HL-60 (cell line): Measurements from ENCODE around the gene PRCC.
A peak's percentile ranks its signal among the peaks of the same experiment; 100 is the strongest.

Experiments
- DNase-seq, 2 experiments: peaks; one replicate each; pipeline ENCODE4 v3.0.0-alpha.2; 2010 to 2020; ENCODE audit warnings: low read depth in 1 of 2, low spot score in 1 of 2
- H3K27ac ChIP-seq: fragments of 250-450 bp; sonication (Bioruptor Pico); replicated peaks from 2 replicates; pipeline ENCODE4 v1.5.1; 2020; ENCODE audit warnings: mild to moderate bottlenecking, moderate library complexity
- H3K27me3 ChIP-seq: fragments of 250-450 bp; sonication (Bioruptor Pico); 2 replicates; pipeline ENCODE4 v1.5.1; 2021; ENCODE audit warnings: mild to moderate bottlenecking, moderate library complexity; ENCODE audit not compliant: insufficient read depth, poor library complexity, severe bottlenecking
- H3K4me3 ChIP-seq: replicated peaks from 2 replicates; pipeline ENCODE4 v1.5.1; 2011; ENCODE audit warnings: mild to moderate bottlenecking, control low read depth, low read length; ENCODE audit not compliant: insufficient read depth
- GABPA ChIP-seq: IDR thresholded peaks from 2 replicates; pipeline ENCODE4 v1.6.1; 2012; ENCODE audit warnings: low read depth
- POLR2AphosphoS5 ChIP-seq: IDR thresholded peaks from 2 replicates; pipeline ENCODE4 v1.6.1; 2012; ENCODE audit warnings: low read depth
- SPI1 ChIP-seq: IDR thresholded peaks from 2 replicates; pipeline ENCODE4 v1.6.1; 2012; ENCODE audit warnings: low read depth, mild to moderate bottlenecking, borderline replicate concordance
- TF ChIP-seq, protein P1 (sequence below): IDR thresholded peaks from one replicate; pipeline ENCODE4 v1.5.1; 2011; ENCODE audit warnings: low read length, control low read depth, inconsistent platforms; ENCODE audit not compliant: insufficient read depth
- TF ChIP-seq, protein P2 (sequence below): IDR thresholded peaks from 2 replicates; pipeline ENCODE4 v1.6.1; 2012; ENCODE audit warnings: low read depth; ENCODE audit not compliant: insufficient replicate concordance

The PRCC gene

DNA sequence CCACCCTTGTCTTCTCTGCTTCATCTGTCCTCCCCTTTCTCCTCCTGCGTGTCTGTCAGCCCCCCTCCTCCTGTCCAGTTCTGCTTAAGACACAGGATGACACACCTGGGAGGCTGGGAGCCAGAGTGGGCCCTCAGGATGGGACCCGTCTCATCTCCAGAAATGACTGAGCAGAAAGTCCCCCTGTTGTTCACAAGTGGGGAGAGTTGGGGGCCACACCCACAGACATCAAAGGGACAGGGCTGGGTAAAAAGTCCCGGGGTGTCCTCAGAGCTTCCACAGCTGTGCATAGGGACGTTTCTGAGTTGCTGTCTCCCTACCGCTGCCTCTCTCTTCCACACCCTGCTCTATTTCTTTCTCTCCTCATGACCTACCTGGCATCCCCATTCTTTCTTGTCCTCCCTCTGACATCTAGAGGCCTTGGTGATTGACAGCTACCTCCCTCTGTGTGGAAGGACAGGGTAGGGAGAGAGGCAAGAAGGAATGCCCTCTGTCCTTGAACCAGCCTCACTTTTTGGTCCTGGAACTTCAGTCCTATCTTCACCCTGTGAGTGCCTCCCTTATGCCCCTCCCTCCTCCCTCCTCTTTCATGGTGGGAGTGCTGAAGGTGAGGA is 68.8 kb downstream of the PRCC start:
- Histone ChIP-seq H3K4me3 (no peak overlapping the region), H3K27ac (no peak overlapping the region), H3K27me3 (peaks cover 25% of the 10 kb centered on the region)
- DNase-seq, result no peak
- TF ChIP-seq POLR2AphosphoS5 (no peak), GABPA (no peak), SPI1 (no peak)
- TF ChIP-seq, protein P1, sequence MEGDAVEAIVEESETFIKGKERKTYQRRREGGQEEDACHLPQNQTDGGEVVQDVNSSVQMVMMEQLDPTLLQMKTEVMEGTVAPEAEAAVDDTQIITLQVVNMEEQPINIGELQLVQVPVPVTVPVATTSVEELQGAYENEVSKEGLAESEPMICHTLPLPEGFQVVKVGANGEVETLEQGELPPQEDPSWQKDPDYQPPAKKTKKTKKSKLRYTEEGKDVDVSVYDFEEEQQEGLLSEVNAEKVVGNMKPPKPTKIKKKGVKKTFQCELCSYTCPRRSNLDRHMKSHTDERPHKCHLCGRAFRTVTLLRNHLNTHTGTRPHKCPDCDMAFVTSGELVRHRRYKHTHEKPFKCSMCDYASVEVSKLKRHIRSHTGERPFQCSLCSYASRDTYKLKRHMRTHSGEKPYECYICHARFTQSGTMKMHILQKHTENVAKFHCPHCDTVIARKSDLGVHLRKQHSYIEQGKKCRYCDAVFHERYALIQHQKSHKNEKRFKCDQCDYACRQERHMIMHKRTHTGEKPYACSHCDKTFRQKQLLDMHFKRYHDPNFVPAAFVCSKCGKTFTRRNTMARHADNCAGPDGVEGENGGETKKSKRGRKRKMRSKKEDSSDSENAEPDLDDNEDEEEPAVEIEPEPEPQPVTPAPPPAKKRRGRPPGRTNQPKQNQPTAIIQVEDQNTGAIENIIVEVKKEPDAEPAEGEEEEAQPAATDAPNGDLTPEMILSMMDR, result no peak
- TF ChIP-seq, protein P2, sequence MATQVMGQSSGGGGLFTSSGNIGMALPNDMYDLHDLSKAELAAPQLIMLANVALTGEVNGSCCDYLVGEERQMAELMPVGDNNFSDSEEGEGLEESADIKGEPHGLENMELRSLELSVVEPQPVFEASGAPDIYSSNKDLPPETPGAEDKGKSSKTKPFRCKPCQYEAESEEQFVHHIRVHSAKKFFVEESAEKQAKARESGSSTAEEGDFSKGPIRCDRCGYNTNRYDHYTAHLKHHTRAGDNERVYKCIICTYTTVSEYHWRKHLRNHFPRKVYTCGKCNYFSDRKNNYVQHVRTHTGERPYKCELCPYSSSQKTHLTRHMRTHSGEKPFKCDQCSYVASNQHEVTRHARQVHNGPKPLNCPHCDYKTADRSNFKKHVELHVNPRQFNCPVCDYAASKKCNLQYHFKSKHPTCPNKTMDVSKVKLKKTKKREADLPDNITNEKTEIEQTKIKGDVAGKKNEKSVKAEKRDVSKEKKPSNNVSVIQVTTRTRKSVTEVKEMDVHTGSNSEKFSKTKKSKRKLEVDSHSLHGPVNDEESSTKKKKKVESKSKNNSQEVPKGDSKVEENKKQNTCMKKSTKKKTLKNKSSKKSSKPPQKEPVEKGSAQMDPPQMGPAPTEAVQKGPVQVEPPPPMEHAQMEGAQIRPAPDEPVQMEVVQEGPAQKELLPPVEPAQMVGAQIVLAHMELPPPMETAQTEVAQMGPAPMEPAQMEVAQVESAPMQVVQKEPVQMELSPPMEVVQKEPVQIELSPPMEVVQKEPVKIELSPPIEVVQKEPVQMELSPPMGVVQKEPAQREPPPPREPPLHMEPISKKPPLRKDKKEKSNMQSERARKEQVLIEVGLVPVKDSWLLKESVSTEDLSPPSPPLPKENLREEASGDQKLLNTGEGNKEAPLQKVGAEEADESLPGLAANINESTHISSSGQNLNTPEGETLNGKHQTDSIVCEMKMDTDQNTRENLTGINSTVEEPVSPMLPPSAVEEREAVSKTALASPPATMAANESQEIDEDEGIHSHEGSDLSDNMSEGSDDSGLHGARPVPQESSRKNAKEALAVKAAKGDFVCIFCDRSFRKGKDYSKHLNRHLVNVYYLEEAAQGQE, result no peak

DNA sequence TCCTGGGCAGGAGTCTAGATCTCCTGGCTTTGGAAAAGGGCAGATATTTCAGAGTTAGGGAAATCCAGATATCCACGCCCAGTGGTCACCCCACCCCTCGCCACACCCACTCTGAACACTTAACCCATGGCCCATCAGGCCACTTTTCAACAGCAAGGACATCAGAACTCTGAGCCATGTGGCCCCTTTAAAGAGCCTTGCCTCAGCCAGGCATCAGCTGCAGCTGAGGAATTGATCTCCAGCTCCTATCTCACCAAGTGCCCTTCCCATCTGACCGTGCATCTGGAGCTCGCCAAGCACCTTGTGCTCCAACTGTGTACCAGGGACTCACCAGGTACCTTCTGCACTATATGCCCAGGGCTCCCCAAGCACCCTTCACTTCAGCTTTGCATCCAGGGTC is 69.6 kb downstream of the PRCC start:
- DNase-seq, result no peak
- H3K27me3 ChIP-seq, result peaks cover 25% of the 10 kb centered on the region
- TF ChIP-seq, protein P2, result no peak
- no peak for TF ChIP-seq POLR2AphosphoS5
- TF ChIP-seq GABPA, result no peak
- TF ChIP-seq, protein P1, result no peak
- TF ChIP-seq SPI1, result no peak

DNA sequence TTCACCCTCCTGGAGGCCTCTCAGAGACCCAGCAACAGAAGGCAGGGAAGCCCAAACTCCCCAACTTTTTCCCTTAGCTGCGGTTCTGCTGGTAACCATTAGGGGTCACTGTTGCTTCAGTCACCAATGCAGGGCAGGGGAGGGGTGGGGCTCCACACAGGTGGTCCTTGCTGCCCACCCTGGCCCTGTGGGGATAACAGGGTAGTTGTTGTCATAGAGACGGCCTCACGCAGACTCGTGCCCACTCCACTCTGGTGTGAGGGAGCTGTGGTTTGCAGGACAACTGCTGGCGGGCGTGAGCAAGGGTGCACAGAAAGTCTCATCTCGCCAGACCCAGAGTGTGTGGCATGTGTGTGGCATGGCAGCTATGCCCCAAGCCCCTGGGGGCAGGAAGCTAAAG is 71.6 kb downstream of the PRCC start:
- TF ChIP-seq, protein P2, result no peak
- TF ChIP-seq, protein P1, result peak; percentile 90
- H3K27ac ChIP-seq, result no peak overlapping the region
- peaks cover 31% of the 10 kb centered on the region for H3K27me3 ChIP-seq
- no peak overlapping the region for H3K4me3 ChIP-seq
- peak in 1 of 2 experiments; percentile 11 for DNase-seq

More for the DNA sequence above, 69.6 kb downstream of the PRCC start:
- Histone ChIP-seq H3K4me3 (no peak overlapping the region), H3K27ac (no peak overlapping the region)
